ENCODE results near the gene TRIML1.

TRIML1 gene

GRCh38 chr4:188110741-188111471 is 28.3 kb upstream of the TRIML1 start:
- TF ChIP-seq CTCF (conservative IDR thresholded peaks at IDR 0.05; ENCODE audit: low read depth, low read length): no peak
- no peak overlapping the region for H3K4me3 ChIP-seq (ENCODE audit: low read depth, low read length)
- peak; percentile 18 for DNase-seq (ENCODE audit: low read depth)

GRCh38 chr4:188111955-188112354 is 27.3 kb upstream of the TRIML1 start:
- TF ChIP-seq CTCF (conservative IDR thresholded peaks at IDR 0.05; ENCODE audit: low read depth, low read length): no peak
- DNase-seq (ENCODE audit: low read depth): no peak
- no peak overlapping the region for H3K4me3 ChIP-seq (ENCODE audit: low read depth, low read length)

- DNase-seq (ENCODE audit: low read depth): no peak
- no peak for TF ChIP-seq CTCF (conservative IDR thresholded peaks at IDR 0.05; ENCODE audit: low read depth, low read length)
- no peak overlapping the region for H3K4me3 ChIP-seq (ENCODE audit: low read depth, low read length)
Observed at GRCh38 chr4:188113156-188113555, 26.1 kb upstream of the TRIML1 start.

- H3K4me3 ChIP-seq (ENCODE audit: low read depth, low read length): no peak overlapping the region
- DNase-seq (ENCODE audit: low read depth): no peak
- TF ChIP-seq CTCF (conservative IDR thresholded peaks at IDR 0.05; ENCODE audit: low read depth, low read length): no peak
Observed at GRCh38 chr4:188117631-188118324, 21.5 kb upstream of the TRIML1 start.

- no peak overlapping the region for H3K4me3 ChIP-seq (ENCODE audit: low read depth, low read length)
- DNase-seq (ENCODE audit: low read depth): no peak
- TF ChIP-seq CTCF (conservative IDR thresholded peaks at IDR 0.05; ENCODE audit: low read depth, low read length): no peak
Observed at GRCh38 chr4:188121530-188121929, 17.7 kb upstream of the TRIML1 start.

- H3K4me3 ChIP-seq (ENCODE audit: low read depth, low read length): no peak overlapping the region
- DNase-seq (ENCODE audit: low read depth): peak; percentile 67
- no peak for TF ChIP-seq CTCF (conservative IDR thresholded peaks at IDR 0.05; ENCODE audit: low read depth, low read length)
Observed at GRCh38 chr4:188127214-188127874, 11.9 kb upstream of the TRIML1 start.
